ENCODE results near the gene PRKN. TPM values are rescaled to one million over a fixed set of nuclear protein-coding genes. Genes with fewer than 3 reads are reported as not detected.

PRKN gene
- total RNA-seq, 4 donors from 2014 or later = 6.3 to 11.9 (median 9.5) TPM

DNA sequence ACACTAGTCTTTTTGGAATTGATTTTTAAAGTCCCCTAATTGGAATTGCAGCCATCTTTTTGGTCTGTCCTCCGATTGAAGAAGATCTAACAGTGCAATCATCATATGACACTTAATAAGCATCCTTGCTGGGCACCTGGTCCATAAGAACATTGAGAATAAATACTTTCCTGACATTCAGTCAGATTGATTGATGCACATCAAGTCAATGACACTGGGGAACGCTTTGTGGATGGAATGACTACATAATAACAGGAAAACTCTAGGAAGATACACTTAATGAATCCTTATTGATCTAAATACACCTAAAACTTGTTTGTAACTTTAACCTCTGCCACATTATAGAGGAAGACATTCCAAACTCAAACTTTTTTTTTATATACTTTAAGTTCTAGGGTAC lies 255.7 kb downstream of the PRKN start:
- 94% methylated on average over 2 of the region's 2 CpGs for whole genome bisulfite sequencing, 2 donors
- no peak for DNase-seq (ENCODE audit: low spot score in 2 of 2)
- intact Hi-C loops (cut with DNase I; ENCODE audit: low total_unique reads) = no loop called here
- TF ChIP-seq, protein P1, sequence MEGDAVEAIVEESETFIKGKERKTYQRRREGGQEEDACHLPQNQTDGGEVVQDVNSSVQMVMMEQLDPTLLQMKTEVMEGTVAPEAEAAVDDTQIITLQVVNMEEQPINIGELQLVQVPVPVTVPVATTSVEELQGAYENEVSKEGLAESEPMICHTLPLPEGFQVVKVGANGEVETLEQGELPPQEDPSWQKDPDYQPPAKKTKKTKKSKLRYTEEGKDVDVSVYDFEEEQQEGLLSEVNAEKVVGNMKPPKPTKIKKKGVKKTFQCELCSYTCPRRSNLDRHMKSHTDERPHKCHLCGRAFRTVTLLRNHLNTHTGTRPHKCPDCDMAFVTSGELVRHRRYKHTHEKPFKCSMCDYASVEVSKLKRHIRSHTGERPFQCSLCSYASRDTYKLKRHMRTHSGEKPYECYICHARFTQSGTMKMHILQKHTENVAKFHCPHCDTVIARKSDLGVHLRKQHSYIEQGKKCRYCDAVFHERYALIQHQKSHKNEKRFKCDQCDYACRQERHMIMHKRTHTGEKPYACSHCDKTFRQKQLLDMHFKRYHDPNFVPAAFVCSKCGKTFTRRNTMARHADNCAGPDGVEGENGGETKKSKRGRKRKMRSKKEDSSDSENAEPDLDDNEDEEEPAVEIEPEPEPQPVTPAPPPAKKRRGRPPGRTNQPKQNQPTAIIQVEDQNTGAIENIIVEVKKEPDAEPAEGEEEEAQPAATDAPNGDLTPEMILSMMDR (IDR thresholded peaks at IDR 0.05) = no peak
- TF ChIP-seq POLR2A (IDR thresholded peaks at IDR 0.05) = no peak
- H3K4me3 ChIP-seq (ENCODE audit: low read depth, poor library complexity, severe bottlenecking) = no peak overlapping the region

DNA sequence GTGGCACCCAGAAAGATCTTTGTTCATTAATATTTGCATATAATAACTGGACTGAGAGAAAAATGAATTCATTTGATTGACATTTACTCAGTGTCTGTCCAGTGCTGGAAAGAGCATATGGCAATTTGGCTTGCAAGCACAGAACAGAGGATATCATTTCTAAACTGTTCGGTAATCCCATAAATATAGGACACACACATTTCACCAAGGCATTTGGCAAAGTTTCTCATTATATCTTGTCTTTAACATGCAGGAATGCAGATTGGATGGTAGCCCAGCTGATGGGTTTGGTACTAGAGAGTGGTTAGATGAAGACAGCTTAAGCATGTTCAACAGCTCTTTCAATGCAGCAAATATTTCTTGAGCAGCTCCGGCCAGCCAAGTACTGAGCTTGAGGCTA lies 259.2 kb downstream of the PRKN start:
- TF ChIP-seq POLR2A (IDR thresholded peaks at IDR 0.05) = no peak
- TF ChIP-seq, protein P1 (IDR thresholded peaks at IDR 0.05) = no peak
- peak in 1 of 2 donors; percentile 53 for DNase-seq (ENCODE audit: low spot score in 2 of 2)
- 39 to 41% methylated on average over 2 of the region's 2 CpGs for WGBS, 2 donors
- H3K4me3 ChIP-seq (ENCODE audit: low read depth, poor library complexity, severe bottlenecking) = no peak overlapping the region
- intact Hi-C loops (cut with DNase I; ENCODE audit: low total_unique reads) = loop anchor here (2.0 kb wide), 1 partner anchor 324 kb away; no protein-coding TSS in a partner anchor

- no peak for DNase-seq (ENCODE audit: low spot score in 2 of 2)
- intact Hi-C loops (cut with DNase I; ENCODE audit: low total_unique reads) = loop anchor here (2.0 kb wide), 1 partner anchor 323 kb away; no protein-coding TSS in a partner anchor
- H3K4me3 ChIP-seq (ENCODE audit: low read depth, poor library complexity, severe bottlenecking) = no peak overlapping the region
- TF ChIP-seq POLR2A (IDR thresholded peaks at IDR 0.05) = no peak
- TF ChIP-seq, protein P1 (IDR thresholded peaks at IDR 0.05) = no peak
- WGBS, 2 donors = 41 to 70% methylated on average over 9 of the region's 9 CpGs
Observed at GRCh38 chr6:162467679-162468078, 259.9 kb downstream of the PRKN start.

DNA sequence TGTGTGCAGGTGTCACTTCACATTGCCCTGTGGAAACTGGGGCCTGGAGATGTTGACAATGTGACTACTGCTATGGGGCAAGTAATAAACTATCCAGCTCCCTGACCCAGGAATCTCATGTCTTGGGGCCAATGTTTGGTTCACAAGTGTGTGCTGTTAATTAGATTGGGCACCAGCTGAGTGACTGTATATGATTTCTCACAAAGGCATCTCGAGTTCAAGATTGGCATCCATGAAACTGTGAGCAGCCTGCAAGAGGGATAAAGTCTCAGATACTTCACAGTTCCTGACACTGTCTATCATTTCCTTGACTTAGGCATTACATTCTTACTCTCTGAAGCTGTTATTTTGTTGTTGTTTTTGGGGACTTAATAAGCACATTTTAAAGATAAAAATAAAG lies 264.0 kb downstream of the PRKN start:
- intact Hi-C loops (cut with DNase I; ENCODE audit: low total_unique reads) = no loop called here
- DNase-seq (ENCODE audit: low spot score in 2 of 2) = no peak
- 61 to 67% methylated on average over 1 of the region's 1 CpG for WGBS, 2 donors
- TF ChIP-seq, protein P1 (IDR thresholded peaks at IDR 0.05) = no peak
- TF ChIP-seq POLR2A (IDR thresholded peaks at IDR 0.05) = no peak
- no peak overlapping the region for H3K4me3 ChIP-seq (ENCODE audit: low read depth, poor library complexity, severe bottlenecking)

- intact Hi-C loops (cut with DNase I; ENCODE audit: low total_unique reads) = no loop called here
- DNase-seq (ENCODE audit: low spot score in 2 of 2) = no peak
- no peak for TF ChIP-seq POLR2A (IDR thresholded peaks at IDR 0.05)
- TF ChIP-seq, protein P1 (IDR thresholded peaks at IDR 0.05) = no peak
- no peak overlapping the region for H3K4me3 ChIP-seq (ENCODE audit: low read depth, poor library complexity, severe bottlenecking)
Observed at GRCh38 chr6:162459985-162460384, 267.6 kb downstream of the PRKN start.

- no peak overlapping the region for H3K4me3 ChIP-seq (ENCODE audit: low read depth, poor library complexity, severe bottlenecking)
- 86 to 91% methylated on average over 9 of the region's 9 CpGs for WGBS, 2 donors
- no peak for DNase-seq (ENCODE audit: low spot score in 2 of 2)
- intact Hi-C loops (cut with DNase I; ENCODE audit: low total_unique reads) = no loop called here
- TF ChIP-seq POLR2A (IDR thresholded peaks at IDR 0.05) = no peak
- TF ChIP-seq, protein P1 (IDR thresholded peaks at IDR 0.05) = no peak
Observed at GRCh38 chr6:162450358-162450757, 277.2 kb downstream of the PRKN start.
